GM18861 (cell line): ENCODE results near the gene CLTB.
"Not testable (repeated sequence)": the region's sequence is repeated elsewhere in the genome, so short reads cannot be mapped to it uniquely, and the experiment has no call there.

Source experiments
- ATAC-seq: cut with Tn5 transposase; IDR thresholded peaks from one replicate; pipeline ENCODE4 v1.9.1; 2021; ENCODE audit not compliant: unreplicated experiment

Gene CLTB

DNA sequence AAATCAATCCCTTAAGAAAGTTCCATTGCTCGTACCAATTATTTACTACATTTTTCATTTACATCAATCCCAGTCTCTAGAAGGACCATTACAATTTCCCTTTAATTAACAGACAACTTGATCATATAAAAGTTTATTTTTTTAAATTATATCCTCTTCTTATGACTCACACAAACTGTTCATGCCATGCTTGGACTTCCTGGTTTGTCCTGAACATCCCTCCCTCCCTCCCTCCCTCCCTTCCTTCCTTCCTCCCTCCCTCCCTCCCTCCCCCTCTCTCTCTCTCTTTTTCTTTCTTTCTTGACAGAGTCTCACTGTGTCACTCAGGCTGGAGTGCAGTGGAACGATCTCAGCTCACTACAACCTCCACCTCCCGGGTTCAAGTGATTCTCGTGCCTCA is 11.6 kb upstream of the CLTB start:
- ATAC-seq = no peak

DNA sequence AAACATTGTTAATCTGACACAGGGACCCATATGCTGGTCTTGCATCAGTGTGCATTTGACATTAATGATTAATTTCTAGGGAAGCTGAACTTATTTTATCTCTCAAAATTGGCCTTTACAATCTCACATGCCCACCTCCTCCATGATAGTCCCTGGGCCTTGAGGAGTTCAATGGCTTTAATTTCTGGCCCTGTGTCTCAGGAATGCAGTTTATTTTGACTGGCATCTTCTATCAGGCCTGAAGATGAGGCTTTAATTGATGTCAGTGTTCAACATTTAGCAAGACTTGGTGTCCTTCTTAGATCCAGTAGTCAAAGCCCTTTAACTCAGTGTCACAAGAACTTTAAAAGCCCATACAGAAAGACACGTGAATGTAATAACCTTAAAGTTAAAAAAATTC is 10.5 kb upstream of the CLTB start:
- no peak for ATAC-seq

DNA sequence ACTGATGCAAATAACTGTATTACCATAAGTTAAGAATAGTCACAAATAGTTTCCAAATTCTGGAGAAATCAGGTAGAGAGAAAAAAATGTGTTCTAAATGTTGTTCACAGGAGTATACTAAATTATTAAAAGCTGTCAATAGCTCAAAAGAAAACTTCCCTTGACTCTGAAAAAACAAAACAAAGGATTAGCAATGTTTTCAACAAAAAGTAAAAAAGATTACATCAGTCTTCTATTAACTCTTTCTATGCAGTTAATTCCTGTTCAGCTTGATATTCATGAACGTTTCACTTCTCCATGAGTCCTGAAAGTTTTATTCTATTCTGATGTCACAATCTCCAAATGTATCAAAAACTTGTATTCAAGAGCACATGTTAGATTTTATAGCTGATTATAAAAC is 9.5 kb upstream of the CLTB start:
- no peak for ATAC-seq

DNA sequence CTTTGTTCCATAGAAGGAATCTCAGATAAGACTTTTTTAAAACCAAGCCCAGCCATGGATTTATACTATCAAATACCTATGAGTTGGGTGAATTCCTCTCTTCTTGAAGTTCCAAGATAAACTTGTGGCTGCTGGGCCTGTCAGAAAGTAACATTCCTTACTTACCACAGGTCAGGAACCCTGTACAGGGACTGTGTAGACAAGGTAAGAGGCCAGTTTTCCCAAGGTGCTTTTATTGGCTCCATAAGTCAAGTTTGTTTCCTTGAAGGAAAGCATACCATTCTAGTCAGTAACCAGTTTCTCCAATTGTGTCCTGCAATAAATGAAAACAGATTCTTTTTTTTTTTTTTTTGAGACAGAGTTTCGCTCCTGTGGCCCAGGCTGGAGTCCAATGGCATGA is 8.8 kb upstream of the CLTB start:
- no peak for ATAC-seq

DNA sequence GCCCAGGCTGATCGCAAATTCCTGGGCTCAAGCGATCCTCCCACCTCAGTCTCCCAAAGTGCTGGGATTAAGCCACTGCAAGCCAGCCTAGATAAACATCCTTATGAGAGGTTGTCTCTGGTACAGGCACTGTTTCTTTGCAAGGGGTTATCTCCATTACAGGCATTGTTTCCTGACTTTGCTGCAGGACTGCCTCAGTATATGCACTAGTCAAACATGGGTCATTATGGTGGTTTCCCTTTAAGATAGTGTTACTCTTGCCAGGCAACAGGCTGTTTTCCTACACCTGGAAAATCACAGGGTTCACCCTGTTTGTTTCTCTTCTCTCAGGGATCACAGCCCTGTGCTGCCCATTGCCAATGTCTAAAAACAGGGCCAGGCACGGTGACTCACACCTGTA is 7.8 kb upstream of the CLTB start:
- ATAC-seq = no peak

DNA sequence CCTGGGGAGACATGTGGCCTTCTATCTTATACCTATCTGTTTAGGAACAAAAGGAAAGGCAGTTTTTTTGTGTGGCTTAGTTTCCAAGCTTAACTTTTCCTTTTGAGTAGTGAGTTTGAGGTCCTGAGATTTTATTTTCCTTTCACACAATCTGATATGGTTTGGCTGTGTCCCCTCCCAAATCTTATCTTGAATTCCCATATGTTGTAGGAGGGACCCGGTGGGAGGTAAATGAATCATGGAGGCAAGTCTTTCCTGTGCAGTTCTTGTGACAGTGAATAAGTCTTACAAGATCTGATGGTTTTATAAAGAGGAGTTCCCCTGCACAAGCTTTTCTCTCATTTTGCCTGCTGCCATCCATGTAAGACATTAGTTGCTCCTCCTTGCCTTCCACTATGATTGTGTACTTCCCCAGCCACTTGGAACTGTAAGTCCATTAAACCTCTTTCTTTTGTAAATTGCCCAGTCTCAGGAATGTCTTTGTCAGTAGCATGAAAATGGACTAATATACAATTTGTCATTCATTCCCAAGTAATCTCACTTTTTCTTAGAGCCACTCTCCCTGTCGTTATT is 4.7 kb upstream of the CLTB start:
- no peak for ATAC-seq

DNA sequence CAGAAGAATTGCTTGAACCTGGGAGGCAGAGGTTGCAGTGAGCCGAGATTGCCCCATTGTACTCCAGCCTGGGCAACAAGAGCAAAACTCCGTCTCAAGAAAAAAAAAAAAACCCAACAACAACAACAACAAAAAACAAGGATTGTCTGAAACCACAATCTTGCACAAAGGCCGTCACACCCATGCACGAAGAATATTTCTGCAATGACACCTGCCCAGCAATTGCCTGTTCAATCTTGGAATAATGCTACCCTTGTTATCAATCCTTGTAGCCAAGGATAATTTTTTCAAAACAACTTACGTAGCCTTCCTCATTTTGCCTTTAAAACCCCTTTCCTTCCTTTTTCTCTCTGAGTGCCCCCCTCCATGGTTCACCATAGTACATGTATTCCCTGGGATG is 3.7 kb upstream of the CLTB start:
- no peak for ATAC-seq

DNA sequence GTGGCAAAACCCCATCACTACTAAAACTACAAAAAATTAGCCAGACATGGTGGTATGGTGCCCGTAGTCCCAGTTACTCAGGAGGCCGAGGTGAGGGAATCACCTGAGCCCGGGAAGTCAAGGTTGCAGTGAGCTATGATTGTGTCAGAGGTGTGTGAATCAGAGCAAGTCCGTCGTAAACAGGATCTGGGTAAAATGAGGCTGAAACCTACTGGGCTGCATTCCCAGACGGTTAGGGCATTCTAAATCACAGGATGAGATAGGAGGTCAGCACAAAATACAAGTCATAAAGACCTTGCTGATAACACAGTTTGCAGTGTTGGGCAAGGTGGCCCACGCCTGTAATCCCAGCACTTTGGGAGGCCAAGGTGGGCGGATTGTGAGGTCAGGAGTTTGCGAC is 1.9 kb upstream of the CLTB start:
- no peak for ATAC-seq

DNA sequence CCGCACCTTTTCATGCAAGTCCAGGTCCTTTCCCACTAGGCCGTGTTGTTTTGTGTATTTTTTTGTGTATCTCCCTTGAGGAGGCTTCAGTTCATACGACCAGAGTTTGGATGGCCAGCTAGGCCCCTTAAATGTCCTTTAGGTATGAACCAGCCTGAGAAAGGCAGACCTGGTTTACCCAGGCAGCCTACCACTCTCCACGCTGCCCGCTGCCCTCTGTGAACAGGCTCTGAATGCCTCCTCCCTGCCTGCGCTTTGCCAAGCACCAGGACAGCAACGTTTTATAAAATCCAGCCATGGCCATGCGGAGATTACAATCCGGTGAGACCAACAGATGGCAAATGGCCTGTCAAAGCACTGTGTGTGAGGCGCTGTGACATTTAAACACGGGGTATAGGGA is 626 bp upstream of the CLTB start:
- ATAC-seq = no peak

DNA sequence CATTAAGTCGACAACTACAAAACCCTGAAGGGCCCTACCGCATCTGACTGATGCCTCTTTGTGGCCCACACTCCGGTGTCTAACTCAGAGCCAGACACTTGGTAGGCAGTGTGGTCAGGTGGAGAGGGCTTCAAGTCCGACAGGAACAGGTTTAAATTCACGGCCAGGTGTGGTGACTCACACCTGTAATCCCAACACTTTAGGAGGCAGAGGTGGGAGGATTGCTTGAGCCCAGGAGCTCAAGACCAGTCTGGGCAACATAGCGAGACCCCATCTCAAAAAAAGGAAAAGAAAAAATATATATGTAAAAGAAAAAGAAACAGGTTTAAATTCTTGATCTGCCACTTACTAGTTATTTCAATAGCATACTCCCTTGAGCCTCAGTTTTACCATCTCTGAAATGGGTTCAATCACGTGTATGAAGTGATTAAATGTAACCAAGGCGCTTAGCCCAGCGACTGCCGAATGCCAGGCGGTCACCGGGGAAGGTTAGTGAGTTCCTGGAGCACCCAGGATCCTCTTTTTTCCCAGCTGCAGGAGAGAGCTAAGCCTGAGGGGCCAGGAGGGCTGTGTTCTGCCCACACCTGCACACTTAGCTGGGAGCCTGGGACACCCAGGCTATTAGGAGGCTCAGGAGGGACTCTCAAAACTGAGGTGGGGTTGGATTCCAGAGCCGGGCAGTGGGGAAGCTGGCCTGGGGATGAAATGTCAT is 943 bp downstream of the CLTB start:
- ATAC-seq = no peak

DNA sequence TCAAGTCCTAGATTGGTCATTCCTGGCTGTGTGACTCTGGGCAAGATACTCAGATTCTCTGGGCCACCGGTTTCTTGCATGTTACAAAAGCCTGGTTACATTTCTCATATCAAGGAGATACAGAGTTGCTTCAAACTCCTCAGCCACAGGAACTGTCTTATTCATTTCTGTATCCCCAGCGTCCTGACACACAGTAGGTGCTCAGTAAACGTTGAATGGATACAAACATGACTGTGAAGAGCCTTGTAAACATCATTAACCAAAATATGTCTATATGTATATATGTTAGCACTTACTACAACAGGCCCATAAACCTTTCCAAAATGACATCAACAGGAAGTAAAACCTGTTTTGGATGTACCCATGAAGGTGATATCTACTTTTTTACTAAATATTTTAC is 1.6 kb downstream of the CLTB start:
- no peak for ATAC-seq

DNA sequence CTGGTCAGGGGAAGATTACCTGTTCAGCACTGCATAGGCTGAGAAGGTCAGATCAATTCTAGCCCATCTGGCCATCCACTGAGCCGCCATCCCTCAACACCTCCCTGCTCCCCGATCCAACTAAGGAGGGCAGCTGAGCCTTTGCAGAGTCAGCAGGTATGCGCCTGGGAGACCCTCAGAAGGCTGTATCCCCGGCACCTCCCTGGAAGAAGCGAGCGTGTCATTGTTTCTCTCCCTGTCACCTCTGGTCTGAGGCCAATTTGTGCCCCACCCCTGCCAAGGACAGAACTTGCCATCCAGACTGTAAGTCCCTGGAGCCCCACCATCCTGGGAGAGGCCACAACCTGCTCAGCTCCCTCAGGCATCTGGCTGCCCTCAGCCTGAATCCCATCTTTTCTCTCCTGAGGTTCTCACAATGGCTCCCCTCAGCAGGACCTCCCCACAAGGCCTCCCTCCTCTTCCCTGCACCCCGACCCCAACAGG is 2.6 kb downstream of the CLTB start:
- ATAC-seq = no peak

DNA sequence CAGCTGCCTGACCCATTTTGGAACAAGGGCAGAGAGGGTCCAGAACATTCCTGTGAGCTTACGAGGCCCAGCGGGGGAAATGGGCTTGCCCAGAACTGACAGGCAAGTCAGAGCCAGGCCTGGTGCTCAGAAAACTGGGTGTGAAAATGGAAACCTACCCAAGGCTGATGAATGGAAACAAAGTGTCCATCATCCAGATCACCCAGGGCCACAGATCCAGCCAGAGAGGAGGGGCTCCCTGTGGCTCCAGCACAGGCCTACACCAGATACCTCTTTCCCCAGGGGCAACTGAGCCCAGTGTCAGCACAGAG is 3.1 kb downstream of the CLTB start:
- no peak for ATAC-seq

DNA sequence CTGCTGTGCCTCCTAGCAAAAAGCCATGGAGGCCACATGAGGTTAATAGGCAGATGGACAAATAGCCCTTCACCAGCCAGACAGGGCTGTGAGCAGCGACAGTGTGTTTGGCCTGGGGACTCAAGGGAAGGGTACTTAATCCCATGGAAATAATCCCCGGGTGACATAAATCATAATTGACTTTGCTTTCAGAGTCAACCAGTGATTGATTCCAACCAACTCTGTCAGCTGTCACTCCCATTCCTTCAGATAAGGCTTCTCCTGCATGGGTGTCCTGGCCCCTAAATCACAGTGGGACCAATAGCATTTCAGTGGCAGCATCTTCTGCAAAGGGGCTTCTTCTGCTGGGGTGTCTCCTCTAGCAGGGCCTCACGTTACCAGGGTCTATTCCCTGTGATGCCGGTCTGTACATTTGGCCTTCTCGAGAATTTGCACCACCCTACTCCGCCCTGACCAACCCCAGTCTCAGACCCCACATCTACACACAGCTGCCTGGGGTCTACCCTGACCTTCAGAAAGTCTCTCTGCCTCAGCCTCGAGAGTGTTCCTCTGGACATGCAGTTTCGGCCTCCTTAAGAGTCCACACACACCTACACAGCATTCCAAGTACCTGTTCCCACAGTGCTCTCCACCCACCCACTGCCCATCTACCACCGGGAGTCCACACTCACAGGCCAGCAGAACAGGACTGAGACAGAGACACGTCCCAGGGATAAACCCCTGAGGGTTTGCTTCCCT is 3.7 kb downstream of the CLTB start:
- ATAC-seq = no peak

DNA sequence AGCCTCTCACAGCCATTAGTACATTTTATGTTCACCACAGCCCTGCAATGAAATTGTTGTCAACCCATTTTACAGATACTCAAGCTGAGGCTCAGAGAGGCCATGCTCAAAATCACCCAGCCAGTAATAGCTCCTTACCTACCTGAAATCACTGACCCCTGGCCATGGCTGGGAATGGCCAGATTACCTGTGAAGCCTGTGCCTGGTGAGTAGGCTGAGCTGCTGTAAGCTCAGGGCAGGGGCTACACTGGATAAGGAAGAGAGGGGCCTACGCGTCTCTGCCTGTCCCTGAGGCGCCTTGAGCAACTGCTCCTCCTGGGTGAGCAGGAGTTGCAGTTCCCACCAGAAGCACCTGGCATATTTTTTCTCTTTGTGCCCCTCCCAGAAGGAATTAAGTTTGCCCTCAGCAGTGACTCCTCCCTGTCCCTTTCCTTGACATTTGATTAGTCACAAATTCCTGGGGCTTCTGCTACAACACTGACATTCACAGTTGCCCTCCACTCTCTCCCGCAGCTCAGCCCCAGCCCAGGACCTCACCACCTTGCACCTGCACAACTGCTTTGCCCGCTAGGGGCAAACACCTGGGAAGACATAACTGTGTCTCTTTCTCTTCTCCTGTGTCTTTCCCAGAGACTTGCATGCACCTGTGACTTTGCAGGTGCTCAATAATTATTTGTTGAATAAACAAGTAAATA is 5.7 kb downstream of the CLTB start:
- no peak for ATAC-seq

DNA sequence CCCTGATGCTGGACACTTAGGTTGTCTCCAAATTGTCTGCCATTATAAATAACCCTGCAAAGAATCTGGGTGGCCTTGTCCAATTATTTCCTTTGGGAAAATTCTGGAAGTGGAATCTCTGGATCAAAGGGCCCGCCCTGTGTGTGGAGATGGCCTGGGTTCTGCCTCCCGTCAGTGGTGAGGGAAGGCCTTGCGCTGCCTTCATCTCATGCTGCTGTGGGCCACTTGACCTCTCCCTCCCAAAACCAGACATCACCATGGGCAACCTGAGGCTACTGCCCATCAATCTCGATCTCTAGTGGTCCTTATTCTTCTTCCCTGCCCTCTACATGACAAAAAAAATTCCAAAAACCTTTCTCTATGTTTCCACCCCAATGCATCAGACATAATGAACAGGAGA is 6.6 kb downstream of the CLTB start:
- no peak for ATAC-seq

DNA sequence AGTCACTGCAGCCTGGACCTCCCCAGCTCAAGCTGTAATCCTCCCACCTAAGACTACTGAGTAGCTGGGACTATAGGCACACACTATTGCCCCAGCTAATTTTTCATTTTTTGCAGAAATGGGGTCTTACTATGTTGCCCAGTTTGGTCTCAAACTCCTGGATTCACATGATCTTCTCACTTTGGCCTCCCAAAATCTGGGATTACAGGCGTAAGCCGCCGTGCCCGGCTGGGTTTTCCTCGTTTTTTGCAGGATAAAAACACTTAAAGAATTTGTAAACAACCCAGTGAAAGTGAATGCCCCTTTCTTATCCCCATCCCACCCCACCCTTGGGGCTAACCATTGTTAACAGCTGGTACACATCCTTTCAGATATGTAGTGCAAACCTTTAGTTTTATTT is 7.7 kb downstream of the CLTB start:
- ATAC-seq = no peak

DNA sequence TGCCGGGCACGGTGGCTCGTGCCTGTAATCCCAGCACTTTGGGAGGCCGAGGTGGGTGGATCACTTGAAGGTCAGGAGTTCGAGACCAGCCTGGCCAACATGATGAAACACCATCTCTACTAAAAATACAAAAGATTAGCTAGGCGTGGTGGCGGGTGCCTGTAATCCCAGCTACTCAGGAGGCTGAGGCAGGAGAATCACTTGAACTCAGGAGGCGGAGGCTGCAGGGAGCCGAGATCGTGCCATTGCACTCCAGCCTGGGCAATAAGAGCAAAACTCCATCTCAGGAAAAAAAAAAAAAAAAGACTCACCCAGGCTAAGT is 8.1 kb downstream of the CLTB start:
- ATAC-seq = not testable (repeated sequence)

DNA sequence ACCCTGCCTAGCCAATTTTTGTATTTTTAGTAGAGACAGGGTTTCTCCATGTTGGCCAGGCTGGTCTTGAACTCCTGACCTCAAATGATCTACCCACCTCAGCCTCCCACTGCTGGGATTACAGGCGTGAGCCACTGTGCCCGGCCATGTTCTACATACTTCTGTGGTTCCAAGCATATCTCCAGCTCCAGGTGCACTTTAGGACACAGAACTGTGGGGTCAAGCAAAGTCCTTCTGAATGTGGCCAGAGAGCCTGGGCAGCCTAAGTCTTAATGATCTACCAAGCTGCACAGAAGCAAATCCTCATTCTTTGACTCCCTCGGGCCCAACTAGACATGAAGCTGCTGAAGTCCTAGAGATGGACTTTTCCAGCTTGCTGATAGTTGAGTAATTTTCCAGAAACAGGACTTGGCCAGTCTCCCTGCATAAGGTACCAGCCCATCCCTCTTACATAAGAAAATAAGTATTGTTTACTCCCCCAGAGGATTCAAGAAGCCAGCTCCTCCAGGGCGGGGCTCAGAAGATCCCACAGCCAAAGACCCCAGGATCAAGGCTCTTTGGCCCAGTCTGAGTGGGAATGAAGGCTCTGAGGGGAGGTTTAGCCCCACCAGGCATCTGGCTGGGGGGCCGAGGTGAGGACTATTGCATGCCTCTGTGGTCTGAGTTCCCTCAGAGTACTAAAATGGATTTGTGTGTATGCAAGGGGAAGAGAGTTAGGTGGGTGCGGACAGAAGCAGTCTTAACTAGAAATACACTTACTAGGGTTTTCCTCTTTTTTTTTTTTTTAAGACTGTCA is 8.7 kb downstream of the CLTB start:
- no peak for ATAC-seq

DNA sequence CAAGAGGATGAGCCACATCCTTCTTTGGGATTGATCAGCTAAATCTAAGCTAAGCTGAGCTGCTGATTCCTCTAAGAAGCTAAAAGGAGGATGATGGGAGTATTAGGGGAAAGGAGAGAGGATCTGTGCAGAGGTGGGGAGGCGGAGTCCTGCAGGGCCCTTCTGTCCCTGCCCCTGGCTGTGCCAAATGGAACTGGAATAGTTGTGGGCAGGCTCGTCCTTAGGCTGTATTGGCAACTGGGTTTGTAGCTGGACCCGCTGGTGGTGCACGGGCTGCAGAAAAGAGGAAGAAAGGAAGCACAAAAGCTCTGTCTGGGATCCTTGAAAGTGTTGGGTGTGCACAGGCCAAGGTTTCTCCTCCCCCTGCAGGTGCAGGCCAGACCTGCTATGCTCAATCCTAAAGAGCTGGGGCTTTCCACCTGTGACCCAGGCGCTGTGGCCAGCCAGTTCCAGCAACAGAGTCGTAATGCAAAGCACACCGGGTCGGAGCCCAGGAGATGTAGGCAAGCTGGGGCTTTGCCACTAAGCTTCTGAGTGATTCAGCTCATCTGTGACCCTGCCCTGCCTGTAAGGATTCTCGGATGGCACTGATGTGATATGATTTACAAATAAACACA is 9.8 kb downstream of the CLTB start:
- no peak for ATAC-seq
